AG04449 (cell line): ENCODE results near the gene KIRREL2.

Source experiments
- CTCF ChIA-PET: fragments of 350-600 bp; formaldehyde crosslinking; extraction: SDS; loops from one replicate; lab custom pipeline; 2021; ENCODE audit warnings: antibody characterized with exemption; lab: Yijun Ruan, JAX
- POLR2A ChIA-PET: fragments of 400-600, 350-600 bp; formaldehyde crosslinking; extraction: SDS; loops from one replicate; lab custom pipeline; 2020; ENCODE audit warnings: antibody characterized with exemption, inconsistent platforms; lab: Yijun Ruan, JAX
- DNase-seq: peaks from one replicate; pipeline ENCODE4 v3.0.0-alpha.2; 2010; ENCODE audit warnings: low read depth, low spot score
- H3K4me3 ChIP-seq: 2 replicates; pipeline ENCODE4 v1.5.1; 2011; ENCODE audit warnings: low read depth, mild to moderate bottlenecking, control low read depth, low read length
- CTCF ChIP-seq: IDR thresholded peaks from one replicate; pipeline ENCODE4 v1.5.1; 2011; ENCODE audit warnings: mild to moderate bottlenecking, moderate library complexity, low read length, control low read depth, inconsistent platforms; ENCODE audit not compliant: insufficient read depth; ENCODE audit errors: missing control alignments

The KIRREL2 gene

GRCh38 chr19:35843676-35844481 is 12.8 kb upstream of the KIRREL2 start:
- no peak for DNase-seq
- H3K4me3 ChIP-seq = no peak overlapping the region
- POLR2A ChIA-PET = no interaction called here
- no peak for TF ChIP-seq CTCF
- CTCF ChIA-PET = no interaction called here

GRCh38 chr19:35844482-35845214 is 12.1 kb upstream of the KIRREL2 start:
- ChIA-PET POLR2A (no interaction called here), CTCF (no interaction called here)

GRCh38 chr19:35845215-35846037 is 11.3 kb upstream of the KIRREL2 start:
- POLR2A ChIA-PET = no interaction called here
- no peak for DNase-seq
- CTCF ChIA-PET = no interaction called here
- TF ChIP-seq CTCF = no peak
- no peak overlapping the region for H3K4me3 ChIP-seq

More at GRCh38 chr19:35844482-35845214, 12.1 kb upstream of the KIRREL2 start:
- DNase-seq = no peak
- H3K4me3 ChIP-seq = no peak overlapping the region
- no peak for TF ChIP-seq CTCF

- DNase-seq = no peak
- ChIA-PET CTCF (no interaction called here), POLR2A (no interaction called here)
- TF ChIP-seq CTCF = no peak
- no peak overlapping the region for H3K4me3 ChIP-seq
Observed at GRCh38 chr19:35846038-35846668, 10.6 kb upstream of the KIRREL2 start.

GRCh38 chr19:35847911-35848310 is 8.8 kb upstream of the KIRREL2 start:
- no peak for TF ChIP-seq CTCF
- ChIA-PET POLR2A (no interaction called here), CTCF (no interaction called here)
- no peak overlapping the region for H3K4me3 ChIP-seq
- DNase-seq = no peak

GRCh38 chr19:35848486-35848885 is 8.2 kb upstream of the KIRREL2 start:
- ChIA-PET CTCF (no interaction called here), POLR2A (no interaction called here)
- TF ChIP-seq CTCF = no peak
- H3K4me3 ChIP-seq = no peak overlapping the region
- no peak for DNase-seq
